Measurements from ENCODE around the gene SLC30A3. TPM values are rescaled to one million over a fixed set of nuclear protein-coding genes. Genes with fewer than 3 reads are reported as not detected.

SLC30A3 gene
- total RNA-seq, 1 experiment from 2014 or later: 45.6 TPM

DNA sequence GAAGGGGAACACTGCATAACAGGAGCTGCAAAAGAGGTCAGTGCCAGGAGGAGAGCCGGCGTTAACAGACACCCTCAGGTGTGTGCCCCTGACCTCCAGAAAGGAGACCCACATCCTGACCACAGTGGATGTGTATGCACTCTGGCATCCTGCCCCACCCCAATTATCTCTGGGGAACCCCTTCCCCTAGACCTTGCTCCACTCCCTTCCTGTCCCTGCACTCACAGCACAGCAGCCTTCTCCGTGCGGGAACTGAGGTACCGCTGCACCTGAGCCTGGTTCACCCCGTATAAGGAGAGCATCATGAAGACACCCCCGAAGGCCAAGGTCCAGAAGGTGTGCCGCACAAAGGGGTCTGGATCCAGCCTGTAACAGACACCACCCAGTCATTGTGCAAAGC, 58.3 kb downstream of the SLC30A3 start:
- ChIA-PET CTCF (no interaction called here), POLR2A (ENCODE audit: low non-redundant PET) (no interaction called here)
- intact Hi-C loops (cut with micrococcal nuclease; ENCODE audit: unreplicated experiment): no loop called here
- TF ChIP-seq, protein P1, sequence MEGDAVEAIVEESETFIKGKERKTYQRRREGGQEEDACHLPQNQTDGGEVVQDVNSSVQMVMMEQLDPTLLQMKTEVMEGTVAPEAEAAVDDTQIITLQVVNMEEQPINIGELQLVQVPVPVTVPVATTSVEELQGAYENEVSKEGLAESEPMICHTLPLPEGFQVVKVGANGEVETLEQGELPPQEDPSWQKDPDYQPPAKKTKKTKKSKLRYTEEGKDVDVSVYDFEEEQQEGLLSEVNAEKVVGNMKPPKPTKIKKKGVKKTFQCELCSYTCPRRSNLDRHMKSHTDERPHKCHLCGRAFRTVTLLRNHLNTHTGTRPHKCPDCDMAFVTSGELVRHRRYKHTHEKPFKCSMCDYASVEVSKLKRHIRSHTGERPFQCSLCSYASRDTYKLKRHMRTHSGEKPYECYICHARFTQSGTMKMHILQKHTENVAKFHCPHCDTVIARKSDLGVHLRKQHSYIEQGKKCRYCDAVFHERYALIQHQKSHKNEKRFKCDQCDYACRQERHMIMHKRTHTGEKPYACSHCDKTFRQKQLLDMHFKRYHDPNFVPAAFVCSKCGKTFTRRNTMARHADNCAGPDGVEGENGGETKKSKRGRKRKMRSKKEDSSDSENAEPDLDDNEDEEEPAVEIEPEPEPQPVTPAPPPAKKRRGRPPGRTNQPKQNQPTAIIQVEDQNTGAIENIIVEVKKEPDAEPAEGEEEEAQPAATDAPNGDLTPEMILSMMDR (conservative IDR thresholded peaks at IDR 0.05; ENCODE audit: low read depth, low read length): no peak
- no peak for TF ChIP-seq EZH2 (IDR thresholded peaks at IDR 0.05; ENCODE audit: borderline replicate concordance, low read depth, low read length, poor library complexity, severe bottlenecking)
- Histone ChIP-seq H3K4me1 (ENCODE audit: insufficient read depth, low read length, poor library complexity, severe bottlenecking) (peaks cover 37% of the 10 kb centered on the region), H3K27me3 (replicated peaks; ENCODE audit: insufficient read depth, low read depth, low read length, poor library complexity) (no peaks in the 10 kb centered on the region), H3K27ac (ENCODE audit: low read depth, low read length, poor library complexity, severe bottlenecking) (no peak overlapping the region), H3K36me3 (ENCODE audit: insufficient read depth, low read length, poor library complexity, severe bottlenecking) (peaks cover 90% of the 10 kb centered on the region), H3K9me3 (ENCODE audit: low read depth, low read length, poor library complexity, severe bottlenecking) (no peaks in the 10 kb centered on the region), H3K4me3 (ENCODE audit: low read depth, low read length, poor library complexity, severe bottlenecking) (no peak overlapping the region)
- no peak for DNase-seq (ENCODE audit: low spot score)
- no TSS peak for BruUV-seq (replicated peaks)

DNA sequence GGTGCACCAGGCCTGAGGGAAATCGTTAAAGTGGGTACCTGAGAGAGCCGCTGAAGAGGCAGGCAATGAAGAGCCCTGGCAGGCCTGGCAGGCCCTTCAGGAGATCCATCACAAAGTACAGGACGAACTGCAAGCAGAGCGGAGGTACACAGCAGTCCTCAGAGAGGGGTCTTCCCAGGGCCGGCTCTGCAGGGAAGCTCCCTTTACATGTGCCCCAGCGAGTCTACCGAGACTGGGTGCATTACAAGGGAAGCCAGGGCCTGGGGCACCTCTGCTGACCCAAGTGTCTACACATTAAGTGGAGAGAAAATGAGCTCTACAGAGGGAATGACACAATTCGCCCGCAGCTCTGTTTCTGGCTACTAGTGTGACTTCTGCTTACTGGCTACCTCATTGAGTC, 59.1 kb downstream of the SLC30A3 start:
- Histone ChIP-seq H3K4me1 (ENCODE audit: insufficient read depth, low read length, poor library complexity, severe bottlenecking) (peaks cover 29% of the 10 kb centered on the region), H3K9me3 (ENCODE audit: low read depth, low read length, poor library complexity, severe bottlenecking) (no peaks in the 10 kb centered on the region), H3K27me3 (replicated peaks; ENCODE audit: insufficient read depth, low read depth, low read length, poor library complexity) (no peaks in the 10 kb centered on the region), H3K4me3 (ENCODE audit: low read depth, low read length, poor library complexity, severe bottlenecking) (no peak overlapping the region), H3K36me3 (ENCODE audit: insufficient read depth, low read length, poor library complexity, severe bottlenecking) (peaks cover 97% of the 10 kb centered on the region), H3K27ac (ENCODE audit: low read depth, low read length, poor library complexity, severe bottlenecking) (peak overlapping the region; percentile 44)
- TF ChIP-seq, protein P1 (conservative IDR thresholded peaks at IDR 0.05; ENCODE audit: low read depth, low read length): no peak
- TF ChIP-seq EZH2 (IDR thresholded peaks at IDR 0.05; ENCODE audit: borderline replicate concordance, low read depth, low read length, poor library complexity, severe bottlenecking): no peak
- intact Hi-C loops (cut with micrococcal nuclease; ENCODE audit: unreplicated experiment): no loop called here
- ChIA-PET POLR2A (ENCODE audit: low non-redundant PET) (interaction anchor here (1.1 kb wide), 1 partner anchor 9 kb away, joined by 4 read pairs; the partner anchor contains the start of genes ATRAID and SLC5A6), CTCF (no interaction called here)
- no TSS peak for BruUV-seq (replicated peaks)
- no peak for DNase-seq (ENCODE audit: low spot score)

Other genes starting within 250 kb of the SLC30A3 start
- 76.7 and 77.8 TPM in 2 replicates for gene TMEM214, start 230.1 kb downstream of the SLC30A3 start, total RNA-seq (2021)
- 64.1 and 72.8 TPM in 2 replicates for gene AGBL5, start 211.4 kb downstream of the SLC30A3 start, total RNA-seq (2021)
- 235 and 237 TPM in 2 replicates for gene OST4, start 191.4 kb downstream of the SLC30A3 start, total RNA-seq (2021)
- 31.0 and 46.8 TPM in 2 replicates for gene EMILIN1, start 184.4 kb downstream of the SLC30A3 start, total RNA-seq (2021)
- 39.1 and 40.2 TPM in 2 replicates for gene KHK, start 176.3 kb downstream of the SLC30A3 start, total RNA-seq (2021)
- gene CGREF1, start 143.9 kb downstream of the SLC30A3 start, total RNA-seq (2021): 8.4 and 9.4 TPM in 2 replicates
- gene ABHD1, start 139.2 kb downstream of the SLC30A3 start, total RNA-seq (2021): 0.22 TPM in 1 of 2 replicates, not detected in the other
- gene PREB, start 128.4 kb downstream of the SLC30A3 start, total RNA-seq (2021): 52.7 and 53.8 TPM in 2 replicates
- not detected in 2 replicates for gene PRR30, start 123.6 kb downstream of the SLC30A3 start, total RNA-seq (2021)
- not detected in 2 replicates for gene TCF23, start 114.0 kb downstream of the SLC30A3 start, total RNA-seq (2021)
- 106 and 107 TPM in 2 replicates for gene ATRAID, start 51.0 kb downstream of the SLC30A3 start, total RNA-seq (2021)
- 366 and 515 TPM in 2 replicates for gene SLC5A6, start 50.8 kb downstream of the SLC30A3 start, total RNA-seq (2021)
- gene CAD, start 45.7 kb downstream of the SLC30A3 start, total RNA-seq (2021): 194 and 210 TPM in 2 replicates
- 2.4 and 2.7 TPM in 2 replicates for gene DNAJC5G, start 12.4 kb upstream of the SLC30A3 start, total RNA-seq (2021)
- gene TRIM54, start 19.4 kb upstream of the SLC30A3 start, total RNA-seq (2021): 2.2 and 2.8 TPM in 2 replicates
- gene UCN, start 45.4 kb upstream of the SLC30A3 start, total RNA-seq (2021): 0.64 and 0.68 TPM in 2 replicates
- gene MPV17, start 60.0 kb upstream of the SLC30A3 start, total RNA-seq (2021): 63.4 and 66.3 TPM in 2 replicates
- gene GTF3C2, start 93.7 kb upstream of the SLC30A3 start, total RNA-seq (2021): 85.7 and 89.3 TPM in 2 replicates
- 68.8 and 74.7 TPM in 2 replicates for gene EIF2B4, start 107.3 kb upstream of the SLC30A3 start, total RNA-seq (2021)
- gene SNX17, start 107.6 kb upstream of the SLC30A3 start, total RNA-seq (2021): 109 and 110 TPM in 2 replicates
- 21.3 and 22.3 TPM in 2 replicates for gene ZNF513, start 117.7 kb upstream of the SLC30A3 start, total RNA-seq (2021)
- gene PPM1G, start 146.5 kb upstream of the SLC30A3 start, total RNA-seq (2021): 147 and 155 TPM in 2 replicates
- gene NRBP1, start 165.6 kb upstream of the SLC30A3 start, total RNA-seq (2021): 86.3 and 93.0 TPM in 2 replicates
- 2.6 and 3.4 TPM in 2 replicates for gene KRTCAP3, start 179.3 kb upstream of the SLC30A3 start, total RNA-seq (2021)
- gene IFT172, start 226.7 kb upstream of the SLC30A3 start, total RNA-seq (2021): 42.2 and 50.4 TPM in 2 replicates
- gene FNDC4, start 232.2 kb upstream of the SLC30A3 start, total RNA-seq (2021): 1.3 and 3.1 TPM in 2 replicates
- not detected in 2 replicates for gene GCKR, start 233.8 kb upstream of the SLC30A3 start, total RNA-seq (2021)

All from A673 (cell line).